ENCODE measurements around the gene UBAC2. TPM values are rescaled to one million over a fixed set of nuclear protein-coding genes. Genes with fewer than 3 reads are reported as not detected.
"Not testable (repeated sequence)": the region's sequence is repeated elsewhere in the genome, so short reads cannot be mapped to it uniquely, and the experiment has no call there.

Gene UBAC2
- total and polyA plus RNA-seq, 10 donors = 49.3 to 82.1 (median 66.2) TPM

DNA sequence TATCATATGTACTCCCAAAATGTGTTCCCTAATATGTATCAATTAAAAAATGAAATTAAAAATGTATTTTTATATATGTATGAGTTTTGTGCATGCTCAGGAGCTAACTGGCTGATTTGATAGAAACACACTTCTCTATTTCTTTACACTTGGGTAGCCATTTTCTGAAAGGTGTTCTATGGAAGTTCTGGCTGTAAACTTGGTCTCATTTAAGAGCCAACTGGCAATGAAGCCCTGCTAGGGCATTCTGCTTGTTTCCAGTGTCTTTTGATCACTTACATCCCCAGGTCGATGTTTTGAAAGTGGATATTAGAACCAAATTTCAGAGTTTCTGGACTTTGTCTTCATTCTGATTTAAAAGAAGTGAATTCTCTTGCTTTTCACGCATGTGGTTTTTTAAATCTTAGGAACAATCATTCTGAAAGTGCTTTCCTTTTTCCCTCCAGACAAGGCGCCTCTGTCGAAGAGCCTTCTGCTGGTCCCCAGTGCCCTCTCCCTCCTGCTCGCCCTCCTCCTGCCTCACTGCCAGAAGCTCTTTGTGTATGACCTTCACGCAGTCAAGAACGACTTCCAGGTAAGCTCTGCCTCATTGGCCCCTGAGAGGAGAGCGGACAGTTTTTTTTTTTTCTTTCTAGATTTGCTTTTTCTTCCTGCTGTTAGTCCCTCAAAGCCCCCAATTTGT, 37.5 kb downstream of the UBAC2 start:
- intact Hi-C loops (cut with DNase I; ENCODE audit: low total_unique reads) = no loop called here
- H3K4me3 ChIP-seq = peak overlapping the region in 7 of 8 donors; percentile 4 to 46 (median 20)

DNA sequence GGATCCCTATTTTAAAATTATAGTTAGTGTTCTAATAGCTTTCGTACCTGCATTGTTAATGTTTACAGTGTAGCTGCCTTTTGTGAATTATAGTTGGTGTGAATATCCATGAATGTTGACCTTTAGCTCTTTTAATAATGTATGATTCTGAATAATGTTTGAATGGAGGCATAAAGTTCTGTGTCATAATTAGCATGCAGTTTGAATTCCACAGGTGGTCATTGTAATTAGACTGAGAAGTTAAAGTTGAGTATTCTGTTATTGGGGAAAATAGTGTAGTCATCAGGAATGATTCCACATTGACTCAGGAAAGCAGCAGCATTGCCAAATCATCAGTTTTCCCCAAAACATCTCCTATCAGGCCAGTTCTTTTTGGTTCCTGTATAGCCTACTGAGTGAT, 45.4 kb downstream of the UBAC2 start:
- no peak overlapping the region for H3K27ac ChIP-seq
- H3K36me3 ChIP-seq = peaks cover 0 to 74% (median 20%) of the 10 kb centered on the region in 6 donors
- H3K4me1 ChIP-seq = peaks cover 0 to 9% (median 0%) of the 10 kb centered on the region in 6 donors
- H3K9me3 ChIP-seq = peaks cover 0 to 5% (median 0%) of the 10 kb centered on the region in 8 donors
- 91 to 99% (median 97%) methylated on average over 1 of the region's 1 CpG for WGBS, 5 donors
- no peak for DNase-seq
- TF ChIP-seq POLR2A (IDR thresholded peaks at IDR 0.05) (no peak), POLR2AphosphoS5 (IDR thresholded peaks at IDR 0.05) (no peak)
- TF ChIP-seq, protein P1, sequence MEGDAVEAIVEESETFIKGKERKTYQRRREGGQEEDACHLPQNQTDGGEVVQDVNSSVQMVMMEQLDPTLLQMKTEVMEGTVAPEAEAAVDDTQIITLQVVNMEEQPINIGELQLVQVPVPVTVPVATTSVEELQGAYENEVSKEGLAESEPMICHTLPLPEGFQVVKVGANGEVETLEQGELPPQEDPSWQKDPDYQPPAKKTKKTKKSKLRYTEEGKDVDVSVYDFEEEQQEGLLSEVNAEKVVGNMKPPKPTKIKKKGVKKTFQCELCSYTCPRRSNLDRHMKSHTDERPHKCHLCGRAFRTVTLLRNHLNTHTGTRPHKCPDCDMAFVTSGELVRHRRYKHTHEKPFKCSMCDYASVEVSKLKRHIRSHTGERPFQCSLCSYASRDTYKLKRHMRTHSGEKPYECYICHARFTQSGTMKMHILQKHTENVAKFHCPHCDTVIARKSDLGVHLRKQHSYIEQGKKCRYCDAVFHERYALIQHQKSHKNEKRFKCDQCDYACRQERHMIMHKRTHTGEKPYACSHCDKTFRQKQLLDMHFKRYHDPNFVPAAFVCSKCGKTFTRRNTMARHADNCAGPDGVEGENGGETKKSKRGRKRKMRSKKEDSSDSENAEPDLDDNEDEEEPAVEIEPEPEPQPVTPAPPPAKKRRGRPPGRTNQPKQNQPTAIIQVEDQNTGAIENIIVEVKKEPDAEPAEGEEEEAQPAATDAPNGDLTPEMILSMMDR (IDR thresholded peaks at IDR 0.05 in 8 of 11, conservative IDR thresholded peaks at IDR 0.05 in 3 of 11) = no peak
- no peak overlapping the region for H3K4me3 ChIP-seq
- intact Hi-C loops (cut with DNase I; ENCODE audit: low total_unique reads) = no loop called here
- no peaks in the 10 kb centered on the region for H3K27me3 ChIP-seq (replicated peaks in 1 of 7)

More for the DNA sequence above, 37.5 kb downstream of the UBAC2 start:
- no peak for DNase-seq
- Histone ChIP-seq H3K27ac (peak overlapping the region; percentile 67 to 82 (median 76)), H3K27me3 (replicated peaks in 1 of 7) (no peaks in the 10 kb centered on the region), H3K4me1 (peaks cover 15 to 83% (median 38%) of the 10 kb centered on the region in 6 donors), H3K36me3 (peaks cover 0 to 33% (median 17%) of the 10 kb centered on the region in 6 donors), H3K9me3 (no peaks in the 10 kb centered on the region)
- 23 to 46% (median 32%) methylated on average over 8 of the region's 8 CpGs for WGBS, 5 donors
- TF ChIP-seq, protein P1 (IDR thresholded peaks at IDR 0.05 in 8 of 11, conservative IDR thresholded peaks at IDR 0.05 in 3 of 11) = no peak
- TF ChIP-seq POLR2AphosphoS5 (IDR thresholded peaks at IDR 0.05) = peak in 2 of 3 donors; percentile 42 to 53
- TF ChIP-seq POLR2A (IDR thresholded peaks at IDR 0.05) = no peak

DNA sequence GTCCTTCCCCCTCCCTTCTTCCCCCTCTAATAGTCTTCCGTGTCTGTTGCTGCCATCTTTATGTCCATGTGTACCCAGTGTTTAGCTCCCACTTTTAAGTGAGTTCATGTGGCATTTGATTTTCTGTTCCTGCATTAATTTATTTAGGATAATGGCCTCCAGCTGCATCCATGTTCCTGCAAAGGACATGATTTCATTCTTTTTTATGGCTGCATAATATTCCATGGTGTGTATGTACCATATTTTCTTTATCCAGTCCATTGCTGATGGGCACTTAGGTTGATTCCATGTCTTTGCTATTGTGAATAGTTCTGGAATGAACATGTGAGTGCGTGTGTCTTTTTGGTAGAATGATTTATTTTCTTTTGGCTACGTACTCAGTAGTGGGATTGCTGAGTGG, 48.5 kb downstream of the UBAC2 start:
- WGBS, 5 donors = 95 to 100% (median 98%) methylated on average over 3 of the region's 3 CpGs
- intact Hi-C loops (cut with DNase I; ENCODE audit: low total_unique reads); H3K9me3 ChIP-seq; H3K27ac ChIP-seq; H3K4me3 ChIP-seq; H3K27me3 ChIP-seq (replicated peaks in 1 of 7); DNase-seq: not testable (repeated sequence)
- Histone ChIP-seq H3K36me3 (peaks cover 0 to 70% (median 22%) of the 10 kb centered on the region in 6 donors), H3K4me1 (peaks cover 0 to 35% (median 8%) of the 10 kb centered on the region in 6 donors)

DNA sequence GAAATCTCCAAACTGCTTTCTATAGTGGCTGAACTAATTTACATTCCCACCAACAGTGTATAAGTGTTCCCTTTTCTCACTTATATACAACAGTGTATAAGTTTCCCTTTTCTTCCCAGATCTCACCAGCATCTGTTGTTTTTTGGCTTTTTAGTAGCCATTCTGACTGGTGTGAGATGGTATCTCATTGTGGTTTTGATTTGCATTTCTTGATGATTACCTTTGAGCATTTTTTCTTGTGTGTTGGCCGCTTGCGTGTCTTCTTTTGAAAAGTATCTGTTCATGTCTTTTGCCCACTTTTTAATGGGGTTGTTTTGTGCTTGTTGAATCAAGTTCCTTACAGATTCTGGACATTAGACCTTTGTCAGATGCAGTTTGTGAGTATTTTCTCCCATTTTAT, 49.0 kb downstream of the UBAC2 start:
- peaks cover 0 to 70% (median 22%) of the 10 kb centered on the region in 6 donors for H3K36me3 ChIP-seq
- 90 to 97% (median 94%) methylated on average over 2 of the region's 2 CpGs for WGBS, 5 donors
- H3K27ac ChIP-seq; H3K9me3 ChIP-seq; intact Hi-C loops (cut with DNase I; ENCODE audit: low total_unique reads); DNase-seq; H3K4me3 ChIP-seq; H3K27me3 ChIP-seq (replicated peaks in 1 of 7): not testable (repeated sequence)
- H3K4me1 ChIP-seq = peaks cover 0 to 39% (median 9%) of the 10 kb centered on the region in 6 donors

DNA sequence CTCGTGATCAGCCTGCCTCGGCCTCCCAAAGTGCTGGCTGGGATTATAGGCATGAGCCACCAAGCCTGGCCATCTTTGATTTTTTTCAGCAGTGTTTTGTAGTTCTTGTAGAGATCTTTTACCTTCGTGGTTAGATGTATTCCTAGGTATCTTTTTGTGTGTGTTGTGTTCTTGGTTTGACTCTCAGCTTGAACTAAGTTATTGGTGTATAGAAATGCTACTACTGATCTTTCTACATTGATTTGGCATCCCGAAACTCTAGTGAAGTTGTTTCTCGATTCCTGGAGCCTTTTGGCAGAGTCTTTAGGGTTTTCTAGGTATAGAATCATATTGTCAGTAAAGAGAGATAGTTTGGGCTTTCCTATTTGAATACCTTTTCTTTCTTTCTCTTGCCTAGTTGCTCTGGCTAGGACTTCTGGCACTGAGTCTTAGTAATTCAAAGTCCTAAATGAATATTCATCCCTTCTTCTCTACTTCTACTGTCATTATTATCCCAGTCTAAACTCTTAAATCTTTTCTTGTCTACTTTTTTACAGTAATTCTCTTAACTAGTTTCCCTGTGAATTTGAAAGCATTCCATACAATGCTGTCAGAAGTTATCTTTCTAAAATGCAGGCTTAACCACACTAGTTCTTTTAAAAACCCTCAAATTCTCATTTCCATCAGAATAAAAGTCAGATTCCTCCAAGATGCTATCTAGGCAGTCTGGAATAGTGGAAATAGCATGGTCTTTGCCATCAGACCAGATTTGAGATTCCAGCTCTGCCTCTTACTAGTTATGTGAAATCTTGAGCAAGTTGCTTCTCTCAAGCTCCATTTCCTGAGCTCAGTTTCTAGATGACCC, 50.5 kb downstream of the UBAC2 start:
- Histone ChIP-seq H3K27ac (peak overlapping the region in 3 of 8 donors; percentile 4 to 57 (median 25)), H3K4me1 (peaks cover 0 to 55% (median 23%) of the 10 kb centered on the region in 6 donors), H3K9me3 (peaks cover 0 to 5% (median 0%) of the 10 kb centered on the region in 8 donors), H3K36me3 (peaks cover 0 to 66% (median 22%) of the 10 kb centered on the region in 6 donors), H3K4me3 (no peak overlapping the region), H3K27me3 (replicated peaks in 1 of 7) (no peaks in the 10 kb centered on the region)
- no peak for DNase-seq
- intact Hi-C loops (cut with DNase I; ENCODE audit: low total_unique reads) = no loop called here
- WGBS, 5 donors = 82 to 87% (median 86%) methylated on average over 5 of the region's 5 CpGs
- TF ChIP-seq POLR2A (IDR thresholded peaks at IDR 0.05) = no peak

Data from spleen (tissue), 11 donors.